H7 (cell line): ENCODE data around the gene WDR11. TPM values are rescaled to one million over a fixed set of nuclear protein-coding genes. Genes with fewer than 3 reads are reported as not detected.

Source experiments
- DNase-seq: peaks from one replicate; pipeline ENCODE4 v3.0.0; 2012
- H3K27me3 ChIP-seq: 2 replicates; pipeline ENCODE4 v1.6.0; 2011; ENCODE audit warnings: mild to moderate bottlenecking, low read length; ENCODE audit not compliant: control insufficient read depth, insufficient read depth
- H3K36me3 ChIP-seq: replicated peaks from 2 replicates; pipeline ENCODE4 v1.5.1; 2011; ENCODE audit warnings: low read length; ENCODE audit not compliant: control insufficient read depth, insufficient read depth
- H3K4me3 ChIP-seq: 2 replicates; pipeline ENCODE4 v1.5.1; 2011; ENCODE audit warnings: low read depth, mild to moderate bottlenecking, control low read depth, low read length, moderate library complexity; ENCODE audit not compliant: insufficient read depth
- total RNA-seq: library from RNA; depleted of rRNA; stranded (reverse); fragments of >200 nt; shearing (Covaris generic); gene quantifications from 2 replicates; pipeline ENCODE4 v1.2.3, GENCODE V29; 2014

Gene WDR11
- total RNA-seq, 1 experiment from 2014 or later = 49.5 TPM

DNA sequence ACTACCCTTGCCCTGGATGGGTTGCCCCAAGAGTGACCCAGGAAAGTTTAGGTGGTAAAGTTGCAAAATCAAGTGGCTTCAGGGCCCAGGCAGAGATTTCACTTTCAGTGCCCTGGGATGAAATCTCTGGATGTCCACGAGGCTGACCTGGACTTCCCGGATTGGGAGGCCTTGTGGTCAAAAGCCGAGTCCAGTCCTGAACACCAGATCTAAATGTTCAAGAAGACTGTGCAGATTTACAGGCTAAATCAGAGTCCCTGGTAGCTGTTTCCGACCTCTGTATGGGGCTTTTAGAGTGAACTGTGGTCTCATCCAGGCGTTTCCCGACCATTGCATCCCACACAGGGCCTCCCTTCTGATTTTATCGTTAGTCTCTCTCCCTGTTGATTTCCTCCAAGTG is 95.3 kb downstream of the WDR11 start:
- Histone ChIP-seq H3K36me3 (no peaks in the 10 kb centered on the region), H3K4me3 (no peak overlapping the region), H3K27me3 (peaks cover 16% of the 10 kb centered on the region)
- DNase-seq = no peak

DNA sequence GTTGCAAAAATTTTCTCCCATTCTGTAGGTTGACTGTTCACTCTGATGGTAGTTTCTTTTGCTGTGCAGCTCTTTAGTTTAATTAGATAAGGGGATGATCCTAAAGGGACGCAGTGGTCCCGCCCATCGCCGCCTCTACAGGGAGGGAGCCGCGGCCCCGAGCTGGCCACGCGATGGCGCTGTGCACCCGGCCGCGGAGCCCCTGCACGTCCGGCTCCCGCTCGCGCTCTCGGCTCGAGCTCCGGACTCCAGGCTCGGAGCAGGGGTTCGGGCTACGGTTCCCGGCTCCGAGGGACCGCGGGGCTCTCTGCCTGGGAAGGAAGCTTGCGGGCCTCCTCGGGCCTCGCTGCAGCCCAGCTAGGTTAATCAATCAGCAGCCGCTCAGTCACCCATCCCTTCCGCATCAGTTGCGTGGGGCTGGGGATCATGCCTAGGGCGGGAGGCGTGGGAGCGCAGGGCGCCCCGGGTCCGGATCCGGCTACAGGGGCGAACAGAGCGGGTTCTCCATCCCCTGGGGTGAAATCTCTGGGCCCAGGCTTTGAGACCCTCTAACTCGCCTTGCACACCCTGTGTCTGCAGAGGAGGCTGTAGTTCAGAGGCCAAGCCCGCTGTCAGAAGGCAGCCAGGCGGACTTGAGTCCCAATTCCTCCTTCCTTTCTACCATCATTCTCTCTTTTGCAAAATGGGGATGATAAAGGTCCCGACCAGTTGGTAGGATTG is 97.9 kb downstream of the WDR11 start:
- Histone ChIP-seq H3K36me3 (no peaks in the 10 kb centered on the region), H3K27me3 (peaks cover 16% of the 10 kb centered on the region), H3K4me3 (peak overlapping the region; percentile 44)
- DNase-seq = peak; percentile 95

DNA sequence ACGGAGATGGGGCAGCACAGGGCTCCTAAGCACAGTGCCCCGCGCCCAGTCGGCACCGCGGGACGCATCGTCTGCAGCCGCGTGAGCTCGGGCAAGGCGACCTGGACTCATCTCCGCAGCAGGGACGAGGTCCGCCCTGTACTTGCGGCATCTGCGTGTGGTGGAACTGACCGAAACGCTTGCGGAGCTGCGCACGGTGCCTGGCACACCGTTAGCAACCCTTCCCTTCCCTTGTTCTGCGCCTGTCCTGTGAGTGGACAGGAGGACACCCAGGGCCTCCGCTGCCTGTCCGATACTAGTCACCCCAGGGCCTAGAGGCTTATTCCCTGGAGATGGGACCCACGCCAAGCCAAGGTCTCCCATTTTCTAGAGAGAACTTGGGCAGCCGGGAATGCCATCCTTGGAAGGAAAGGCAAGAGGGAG is 98.5 kb downstream of the WDR11 start:
- H3K36me3 ChIP-seq = no peaks in the 10 kb centered on the region
- DNase-seq = peak; percentile 71
- peaks cover 16% of the 10 kb centered on the region for H3K27me3 ChIP-seq
- peak overlapping the region; percentile 44 for H3K4me3 ChIP-seq

DNA sequence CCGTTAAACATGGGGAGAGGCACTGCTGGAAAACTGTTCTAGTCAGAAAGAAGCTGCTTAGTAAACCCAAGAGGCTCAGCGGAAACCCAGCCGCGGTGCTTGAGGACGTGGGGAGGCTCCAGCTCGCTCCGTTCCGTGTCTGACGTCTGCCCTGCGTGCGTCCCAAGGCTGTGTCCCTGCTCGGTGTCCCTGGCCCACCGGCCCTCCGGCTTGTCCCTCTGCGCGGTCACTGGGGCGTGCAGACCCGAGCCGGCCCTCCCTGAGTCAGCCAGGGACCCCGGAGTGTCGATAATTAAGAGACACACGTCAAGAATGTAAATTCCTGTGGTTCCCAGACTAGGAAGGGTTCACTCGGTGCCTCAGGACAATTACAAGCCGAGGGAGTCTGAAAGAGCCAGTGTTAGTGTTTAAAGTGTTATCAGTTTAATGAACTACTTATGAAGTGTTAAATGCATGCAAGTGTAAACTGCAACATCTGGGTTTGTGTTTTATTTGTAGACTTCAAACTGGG is 98.9 kb downstream of the WDR11 start:
- Histone ChIP-seq H3K36me3 (no peaks in the 10 kb centered on the region), H3K27me3 (peaks cover 16% of the 10 kb centered on the region), H3K4me3 (peak overlapping the region; percentile 44)
- DNase-seq = peak; percentile 71

DNA sequence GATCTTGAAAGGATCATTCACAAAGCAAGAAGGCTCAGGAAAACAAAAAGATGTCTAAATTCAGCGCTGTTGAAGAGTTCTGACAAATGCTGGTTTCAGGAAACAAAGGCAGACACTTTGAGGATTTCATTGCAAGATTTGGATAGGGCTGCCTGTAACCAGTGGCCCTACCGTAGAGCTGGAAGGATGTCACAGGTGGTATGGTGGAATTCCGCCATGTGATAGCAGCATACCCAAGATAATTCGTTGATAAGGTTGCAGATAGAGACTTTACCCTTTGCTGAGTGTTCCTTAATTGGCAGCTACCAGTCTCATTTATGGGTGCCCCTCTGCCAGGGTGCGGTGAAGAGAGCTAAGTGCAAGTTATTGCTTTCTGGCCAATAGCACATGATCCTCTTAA is 100.1 kb downstream of the WDR11 start:
- peaks cover 16% of the 10 kb centered on the region for H3K27me3 ChIP-seq
- no peaks in the 10 kb centered on the region for H3K36me3 ChIP-seq
- no peak overlapping the region for H3K4me3 ChIP-seq
- no peak for DNase-seq

DNA sequence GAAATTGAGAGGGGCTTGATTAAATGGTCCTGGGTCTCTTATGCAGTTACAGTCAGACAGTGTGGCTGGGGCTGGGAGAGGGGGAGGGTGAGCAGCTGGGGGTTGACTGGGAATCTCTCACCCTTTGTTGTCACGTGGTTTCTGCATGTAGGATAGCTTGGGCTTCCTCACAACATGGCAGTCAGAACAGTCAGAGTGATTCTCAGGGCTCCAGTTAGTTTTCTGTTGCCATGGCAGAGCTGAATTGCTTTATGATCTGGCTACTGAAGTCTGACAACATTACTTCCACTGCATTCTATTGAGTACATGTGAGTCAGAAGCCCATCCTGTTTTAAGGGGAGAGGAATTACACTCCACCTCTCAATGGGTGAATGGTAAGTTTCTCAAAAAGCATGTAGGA is 102.7 kb downstream of the WDR11 start:
- peaks cover 16% of the 10 kb centered on the region for H3K27me3 ChIP-seq
- DNase-seq = no peak
- no peak overlapping the region for H3K4me3 ChIP-seq
- H3K36me3 ChIP-seq = no peaks in the 10 kb centered on the region
